Stimulated activated CD4-positive, alpha-beta T cell treated with anti-CD3 and anti-CD28 coated beads, Interleukin-15, amount 100 ng/mL, for 48 hours (primary cell): ENCODE measurements around the gene RALGAPA2.

Source experiments
- DNase-seq, 2 donors: peaks; one replicate each; pipeline ENCODE4 v3.0.0-alpha.2; 2020; ENCODE audit warnings: low read depth in 2 of 2

The RALGAPA2 gene

DNA sequence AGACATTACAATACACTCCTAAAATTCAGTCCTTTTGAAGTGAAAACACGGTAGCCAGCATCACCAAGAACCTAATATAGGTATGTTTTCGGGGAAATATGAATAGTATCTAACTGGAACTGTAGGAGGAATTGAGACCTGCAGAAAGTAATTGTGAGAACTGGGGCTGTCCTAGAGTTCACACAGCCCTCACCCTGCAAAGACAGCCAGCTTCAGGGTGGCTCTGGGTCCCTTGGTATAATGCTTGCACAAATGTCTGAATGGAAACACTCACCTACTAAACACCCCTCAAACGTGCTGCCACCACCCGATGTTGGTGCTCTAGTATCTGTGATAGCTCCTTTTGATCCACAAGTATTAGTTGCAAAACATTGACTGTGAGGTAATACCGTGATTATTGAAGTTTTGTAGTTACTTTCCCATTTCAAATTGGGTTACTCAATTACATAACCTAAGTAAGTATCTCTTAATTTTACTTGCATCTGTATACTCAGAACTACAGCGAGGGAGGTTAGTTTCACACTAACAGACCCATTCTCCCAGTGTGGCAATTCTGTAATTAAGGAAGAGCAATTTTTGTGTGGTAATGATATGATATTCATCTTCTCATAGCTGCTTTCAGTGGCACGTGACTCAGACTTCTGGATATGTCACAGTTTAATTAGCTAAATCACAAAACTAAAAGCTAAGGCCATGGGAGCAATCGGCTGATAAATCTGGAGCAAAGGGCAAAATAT lies 215.0 kb downstream of the RALGAPA2 start:
- no peak for DNase-seq

DNA sequence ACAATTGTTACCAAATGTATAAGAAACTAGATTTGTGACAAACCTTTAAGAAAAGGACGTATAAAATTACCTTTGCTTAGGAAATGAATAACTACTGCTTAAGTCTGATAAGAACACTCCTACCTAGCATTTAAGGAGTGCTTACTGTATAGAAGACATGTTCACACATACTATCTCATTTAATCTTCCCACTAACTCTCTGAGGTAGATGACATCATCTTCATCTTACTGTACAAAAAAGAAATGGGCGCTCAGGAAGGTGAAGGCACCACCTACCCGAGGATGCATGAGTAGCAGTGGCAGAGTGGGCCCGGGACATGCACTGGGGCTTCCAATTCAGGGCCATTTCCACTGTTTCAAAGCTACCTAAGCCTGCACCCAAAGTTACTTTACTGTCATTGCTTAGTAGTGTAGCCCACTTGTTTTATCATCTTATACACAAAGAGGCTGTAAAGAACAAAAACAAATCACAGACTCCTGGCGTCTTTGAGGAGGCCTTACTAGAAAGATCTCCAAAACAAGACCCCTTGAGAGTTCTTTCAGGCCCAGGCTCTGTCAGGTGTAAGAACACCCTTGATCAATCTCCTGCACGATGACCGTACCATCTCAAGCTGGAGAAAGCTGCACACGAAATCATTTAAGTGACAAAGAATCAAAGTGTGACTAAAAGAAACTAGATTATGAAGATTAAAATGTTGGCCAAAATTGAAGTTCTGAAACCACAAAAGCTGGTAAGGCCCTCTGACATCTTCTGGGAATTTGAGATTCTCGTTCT lies 216.5 kb downstream of the RALGAPA2 start:
- DNase-seq, result no peak

DNA sequence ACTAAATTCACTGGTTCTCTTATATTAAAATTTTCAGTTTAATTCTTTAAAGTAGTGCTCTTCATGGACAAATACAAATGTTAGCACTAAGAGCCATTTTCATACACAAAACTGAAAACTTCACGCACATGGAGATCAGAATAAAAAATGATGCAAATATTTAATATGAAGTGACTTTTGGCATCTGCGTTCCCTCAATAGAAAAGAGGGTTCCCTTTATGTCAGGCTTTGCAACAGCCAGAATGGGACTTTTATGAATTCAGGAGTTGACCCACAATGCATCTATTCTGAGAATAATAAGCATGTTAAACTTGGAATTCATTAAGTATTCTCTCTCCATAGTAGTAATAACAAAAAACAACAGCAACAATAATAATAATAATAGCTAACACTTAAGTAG lies 218.7 kb downstream of the RALGAPA2 start:
- no peak for DNase-seq

GRCh38 chr20:20492521-20493332 lies 219.7 kb downstream of the RALGAPA2 start:
- DNase-seq, result no peak

GRCh38 chr20:20491784-20492264 lies 220.6 kb downstream of the RALGAPA2 start:
- no peak for DNase-seq

DNA sequence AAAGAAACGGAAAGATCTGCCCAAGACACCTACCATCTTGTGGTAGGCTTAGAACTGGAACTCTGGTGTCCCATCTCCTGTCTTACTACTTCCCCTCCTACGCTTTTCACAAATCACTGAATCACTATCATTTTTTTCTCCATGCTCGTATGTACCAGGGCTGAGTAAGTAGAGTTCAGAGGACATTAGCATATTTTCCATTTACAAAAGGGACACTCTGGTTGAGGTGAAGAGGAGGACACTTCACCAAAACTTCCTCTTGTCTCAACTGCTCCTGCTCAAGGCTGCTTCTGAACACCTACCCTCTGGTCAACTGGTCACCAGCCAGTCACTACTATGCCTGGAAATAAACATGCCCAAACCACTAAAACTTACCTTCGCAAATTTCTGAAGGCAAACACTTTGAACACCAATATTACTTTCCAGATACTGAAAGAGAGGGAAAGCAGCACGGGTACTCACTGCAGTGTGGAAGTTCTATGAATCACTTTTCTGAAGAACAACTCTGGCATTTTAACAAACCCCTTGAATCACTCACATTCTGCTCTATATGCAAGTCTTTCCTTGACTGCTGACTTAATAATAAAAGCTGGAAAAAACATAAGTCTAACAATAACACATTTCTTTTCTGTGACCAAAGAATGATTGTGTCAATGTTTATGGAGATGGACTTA lies 221.2 kb downstream of the RALGAPA2 start:
- DNase-seq, result peak in 1 of 2 donors; percentile 20

- no peak for DNase-seq
These were observed 221.8 kb downstream of the RALGAPA2 start for GRCh38 chr20:20490673-20491072.

DNA sequence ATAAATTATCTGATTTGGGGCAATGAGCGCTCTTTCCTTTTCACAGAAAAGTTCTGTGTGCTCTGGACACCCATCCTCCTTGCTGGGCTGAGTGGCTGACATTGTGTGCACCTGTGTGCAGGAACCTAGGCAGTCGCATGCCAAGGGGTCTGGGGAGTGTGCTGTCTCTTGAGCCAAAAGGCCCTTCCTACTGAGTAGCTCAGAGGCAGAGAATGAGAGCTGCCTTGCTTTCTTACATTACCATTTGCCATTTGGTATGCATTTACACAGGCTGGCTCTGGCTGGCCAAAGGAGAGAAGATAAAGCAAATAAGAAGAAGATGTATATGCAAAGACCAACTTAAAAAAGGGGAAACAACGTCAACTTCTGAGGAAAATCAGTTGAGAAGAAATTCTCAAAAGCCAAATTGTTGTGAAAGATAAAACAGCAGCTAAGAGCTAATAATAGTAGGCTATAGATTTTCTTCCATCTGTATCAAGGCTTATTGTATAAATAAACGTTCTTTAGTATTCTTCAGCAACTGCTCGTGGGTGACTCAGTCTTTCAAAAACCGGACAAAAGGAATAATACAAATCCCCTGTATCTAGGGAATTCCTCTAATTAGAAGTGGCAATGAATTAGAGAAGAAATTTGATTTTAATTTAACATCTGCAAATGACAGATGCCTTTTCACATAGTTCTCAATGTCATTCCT lies 222.6 kb downstream of the RALGAPA2 start:
- no peak for DNase-seq

DNA sequence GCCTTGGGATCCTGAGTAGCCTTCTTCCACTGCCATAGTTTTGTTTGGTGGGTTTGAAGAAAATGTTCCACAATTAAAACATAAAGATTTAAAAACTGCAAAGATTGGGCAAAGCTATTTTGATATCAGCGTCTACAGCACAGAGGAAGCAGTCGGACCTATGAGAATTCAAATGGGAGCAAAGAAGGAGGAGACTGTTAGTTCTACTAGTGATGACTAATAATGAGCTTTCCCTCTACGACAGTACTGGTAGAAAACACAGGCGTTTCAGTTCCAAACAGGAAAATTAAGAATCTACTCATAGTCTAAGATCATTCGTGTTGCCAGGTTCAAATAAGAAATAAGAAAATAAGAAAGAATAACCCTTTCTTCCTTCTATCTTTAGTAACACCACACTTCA lies 223.4 kb downstream of the RALGAPA2 start:
- DNase-seq, result no peak

GRCh38 chr20:20488388-20488787 lies 224.1 kb downstream of the RALGAPA2 start:
- no peak for DNase-seq

GRCh38 chr20:20487811-20488210 lies 224.6 kb downstream of the RALGAPA2 start:
- DNase-seq, result no peak

- no peak for DNase-seq
These were observed 229.1 kb downstream of the RALGAPA2 start for GRCh38 chr20:20483328-20483727.

DNA sequence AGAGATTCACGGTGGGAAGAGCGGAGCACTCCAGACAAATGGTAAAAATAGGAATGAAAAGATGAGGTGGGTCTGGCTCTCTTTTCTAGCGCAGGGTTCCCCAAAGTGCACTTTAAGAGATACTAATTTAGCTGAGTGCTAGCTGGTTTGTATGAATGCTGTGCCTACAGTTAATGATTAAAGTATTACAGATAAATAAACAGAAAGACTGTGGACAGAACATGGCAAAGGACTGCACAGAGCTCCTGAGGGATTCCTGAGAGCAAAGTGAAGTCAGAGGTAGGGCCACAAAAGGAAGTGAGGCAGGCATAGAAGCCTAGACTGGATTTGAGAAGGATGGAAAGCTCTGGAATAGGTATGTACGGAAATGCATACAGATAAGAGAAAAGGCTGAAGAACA lies 230.0 kb downstream of the RALGAPA2 start:
- no peak for DNase-seq

DNA sequence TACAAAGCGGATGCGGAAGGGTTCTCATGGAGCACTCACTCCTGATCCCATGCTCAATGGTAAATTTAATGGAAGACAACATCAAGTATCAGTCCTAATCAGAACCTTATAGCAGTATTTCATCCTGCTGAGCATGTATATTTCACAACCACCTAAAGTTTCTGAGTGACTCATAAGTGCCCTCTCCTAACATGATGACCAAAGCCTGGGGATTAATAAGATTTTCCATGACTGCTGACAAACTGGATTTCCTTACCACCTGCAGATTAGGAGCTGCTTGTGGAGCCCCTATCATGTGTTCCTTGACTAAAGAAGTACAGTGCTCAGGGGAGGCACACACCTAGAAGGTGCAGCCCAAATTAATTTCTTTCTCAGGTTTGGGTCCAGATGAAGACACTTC lies 231.8 kb downstream of the RALGAPA2 start:
- DNase-seq, result no peak

DNA sequence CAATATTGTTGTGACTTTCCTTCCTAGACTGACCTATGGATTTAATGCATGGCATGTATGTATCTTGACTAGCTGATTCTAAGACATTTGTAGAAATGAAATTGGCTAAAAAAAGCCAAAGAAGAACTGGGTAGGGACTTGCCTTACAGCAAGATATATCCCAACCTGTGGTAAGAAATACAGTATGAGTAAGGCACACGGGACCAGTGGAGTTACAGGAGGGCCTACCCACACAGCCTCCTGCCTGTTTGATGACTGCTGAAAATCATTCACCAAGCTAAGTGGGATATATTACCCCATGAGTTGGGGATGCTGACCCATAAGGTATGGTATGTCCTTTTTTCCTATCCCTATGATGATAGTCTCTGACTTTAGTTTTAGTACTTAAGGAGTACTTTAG lies 232.3 kb downstream of the RALGAPA2 start:
- no peak for DNase-seq

- no peak for DNase-seq
These were observed 234.9 kb downstream of the RALGAPA2 start for GRCh38 chr20:20477444-20478041.

DNA sequence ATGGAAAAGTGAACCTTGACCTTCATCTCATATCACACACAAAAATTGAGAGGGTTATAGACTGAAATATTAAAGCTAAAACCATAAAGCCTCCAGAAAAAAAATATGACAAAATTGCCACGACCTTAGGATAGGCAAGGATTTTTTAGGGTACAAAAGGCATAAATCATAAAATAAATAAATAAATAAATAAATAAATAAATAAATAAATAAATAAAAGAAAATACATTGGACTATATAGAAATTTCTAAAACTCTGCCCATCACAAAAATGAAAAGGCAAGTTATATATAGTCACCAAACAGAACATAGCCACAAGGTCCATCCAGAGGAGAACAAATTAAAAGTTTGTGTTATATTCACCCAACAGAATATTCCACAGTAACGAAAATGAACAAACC lies 235.9 kb downstream of the RALGAPA2 start:
- no peak for DNase-seq

DNA sequence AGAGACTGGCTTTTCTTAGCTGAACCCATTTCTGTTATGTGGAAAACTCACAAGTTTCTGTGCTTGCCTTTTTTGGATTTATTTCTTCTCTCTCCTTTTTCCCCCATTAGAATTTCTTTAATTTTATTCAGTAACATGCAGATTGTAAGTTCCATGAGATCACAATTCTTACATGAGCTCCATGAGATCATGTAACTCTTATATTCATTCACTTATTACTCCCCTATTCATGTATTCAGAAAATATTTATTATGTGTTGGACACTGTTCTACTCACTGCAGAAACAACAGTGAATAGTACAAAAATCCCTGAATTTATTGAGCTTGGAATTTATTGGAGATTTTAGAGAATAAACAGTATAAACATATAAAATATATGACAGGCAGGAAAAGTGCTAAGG lies 238.8 kb downstream of the RALGAPA2 start:
- no peak for DNase-seq

- no peak for DNase-seq
These were observed 239.7 kb downstream of the RALGAPA2 start for GRCh38 chr20:20472684-20473274.

- DNase-seq, result no peak
These were observed 246.0 kb downstream of the RALGAPA2 start for GRCh38 chr20:20466341-20466879.
